Osteoblast (primary cell): ENCODE data around the gene ATP10A. TPM values are rescaled to one million over a fixed set of nuclear protein-coding genes. Genes with fewer than 3 reads are reported as not detected.
A peak's percentile ranks its signal among the peaks of the same experiment; 100 is the strongest.

ENCODE experiments used
- DNase-seq: peaks from one replicate; pipeline ENCODE4 v3.0.0; 2011; ENCODE audit warnings: low spot score, mixed read lengths; ENCODE audit not compliant: insufficient read length; ENCODE audit errors: missing footprints
- H2AFZ ChIP-seq: 2 replicates; pipeline ENCODE4 v1.6.0; 2011; ENCODE audit warnings: mild to moderate bottlenecking, low read length
- H3K27ac ChIP-seq: 2 replicates; pipeline ENCODE4 v1.5.1; 2011; ENCODE audit warnings: mild to moderate bottlenecking, low read depth, low read length, moderate library complexity
- H3K27me3 ChIP-seq: 2 replicates; pipeline ENCODE4 v1.6.0; 2012; ENCODE audit warnings: mild to moderate bottlenecking, control low read depth, inconsistent platforms, low read length, moderate library complexity; ENCODE audit not compliant: insufficient read depth
- H3K36me3 ChIP-seq: 2 replicates; pipeline ENCODE4 v1.5.1; 2011; ENCODE audit warnings: mild to moderate bottlenecking, low read length, control low read depth, moderate library complexity; ENCODE audit not compliant: insufficient read depth
- H3K4me1 ChIP-seq: 2 replicates; pipeline ENCODE4 v1.5.1; 2011; ENCODE audit warnings: mild to moderate bottlenecking, low read length, control low read depth, moderate library complexity; ENCODE audit not compliant: insufficient read depth
- H3K4me2 ChIP-seq: 2 replicates; pipeline ENCODE4 v1.6.0; 2011; ENCODE audit warnings: mild to moderate bottlenecking, low read length; ENCODE audit not compliant: insufficient read depth
- H3K4me3 ChIP-seq: fragments of 200-600 bp; sonication (generic); 3 replicates; pipeline ENCODE4 v1.5.1; 2012; ENCODE audit warnings: mild to moderate bottlenecking, low read length, inconsistent platforms; ENCODE audit not compliant: insufficient read depth
- H3K79me2 ChIP-seq: 2 replicates; pipeline ENCODE4 v1.6.0; 2012; ENCODE audit warnings: mild to moderate bottlenecking, low read length, control low read depth, inconsistent platforms; ENCODE audit not compliant: insufficient read depth
- H3K9me3 ChIP-seq: 2 replicates; pipeline ENCODE4 v1.5.1; 2011; ENCODE audit warnings: low read depth, low read length, control low read depth
- H4K20me1 ChIP-seq: 2 replicates; pipeline ENCODE4 v1.6.0; 2012; ENCODE audit warnings: mild to moderate bottlenecking, low read length, control low read depth; ENCODE audit not compliant: insufficient read depth
- total RNA-seq: library from RNA; depleted of rRNA; stranded (reverse); fragments of >200 nt; gene quantifications from 2 replicates; pipeline ENCODE4 v1.2.3, GENCODE V29; 2012
- TF ChIP-seq, protein P1 (sequence below): IDR thresholded peaks from 2 replicates; pipeline ENCODE4 v1.5.1; 2011; ENCODE audit warnings: mild to moderate bottlenecking, low read depth, low read length, moderate library complexity; ENCODE audit errors: extremely low read depth

The ATP10A gene
- total RNA-seq, 1 donor, result 32.9 TPM

DNA sequence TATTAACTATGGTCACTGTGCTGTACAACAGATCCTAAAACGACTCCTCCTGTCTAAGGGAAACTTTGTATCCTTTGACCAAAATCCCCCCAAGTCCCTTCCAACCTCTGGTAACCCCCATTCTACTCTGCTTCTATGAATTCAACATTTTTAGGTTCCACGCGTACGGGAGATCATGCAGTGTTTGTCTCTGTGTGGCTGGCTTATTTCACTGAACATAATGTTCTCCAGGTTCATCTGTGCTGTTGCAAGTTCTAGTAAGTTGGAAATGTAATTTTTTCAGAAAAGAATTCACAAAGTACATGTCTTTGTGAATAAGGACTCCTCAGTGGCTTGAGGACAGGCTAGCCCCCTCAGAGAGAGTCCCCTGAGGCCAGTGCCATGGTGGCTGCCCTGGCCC is 66.1 kb downstream of the ATP10A start:
- no peak for DNase-seq
- Histone ChIP-seq H3K27me3 (no peaks in the 10 kb centered on the region), H3K27ac (no peak overlapping the region), H3K4me3 (no peak overlapping the region), H3K4me1 (peaks cover 16% of the 10 kb centered on the region), H3K4me2 (no peak overlapping the region), H3K9me3 (no peaks in the 10 kb centered on the region), H4K20me1 (no peaks in the 10 kb centered on the region), H2AFZ (no peak overlapping the region), H3K79me2 (peaks cover 88% of the 10 kb centered on the region), H3K36me3 (no peaks in the 10 kb centered on the region)
- TF ChIP-seq, protein P1, sequence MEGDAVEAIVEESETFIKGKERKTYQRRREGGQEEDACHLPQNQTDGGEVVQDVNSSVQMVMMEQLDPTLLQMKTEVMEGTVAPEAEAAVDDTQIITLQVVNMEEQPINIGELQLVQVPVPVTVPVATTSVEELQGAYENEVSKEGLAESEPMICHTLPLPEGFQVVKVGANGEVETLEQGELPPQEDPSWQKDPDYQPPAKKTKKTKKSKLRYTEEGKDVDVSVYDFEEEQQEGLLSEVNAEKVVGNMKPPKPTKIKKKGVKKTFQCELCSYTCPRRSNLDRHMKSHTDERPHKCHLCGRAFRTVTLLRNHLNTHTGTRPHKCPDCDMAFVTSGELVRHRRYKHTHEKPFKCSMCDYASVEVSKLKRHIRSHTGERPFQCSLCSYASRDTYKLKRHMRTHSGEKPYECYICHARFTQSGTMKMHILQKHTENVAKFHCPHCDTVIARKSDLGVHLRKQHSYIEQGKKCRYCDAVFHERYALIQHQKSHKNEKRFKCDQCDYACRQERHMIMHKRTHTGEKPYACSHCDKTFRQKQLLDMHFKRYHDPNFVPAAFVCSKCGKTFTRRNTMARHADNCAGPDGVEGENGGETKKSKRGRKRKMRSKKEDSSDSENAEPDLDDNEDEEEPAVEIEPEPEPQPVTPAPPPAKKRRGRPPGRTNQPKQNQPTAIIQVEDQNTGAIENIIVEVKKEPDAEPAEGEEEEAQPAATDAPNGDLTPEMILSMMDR, result no peak

GRCh38 chr15:25796395-25796794 is 66.7 kb downstream of the ATP10A start:
- Histone ChIP-seq H3K27me3 (no peaks in the 10 kb centered on the region), H2AFZ (no peak overlapping the region), H3K9me3 (no peaks in the 10 kb centered on the region), H3K4me3 (no peak overlapping the region), H4K20me1 (no peaks in the 10 kb centered on the region), H3K4me2 (no peak overlapping the region), H3K4me1 (peaks cover 17% of the 10 kb centered on the region), H3K27ac (no peak overlapping the region), H3K36me3 (no peaks in the 10 kb centered on the region), H3K79me2 (peaks cover 88% of the 10 kb centered on the region)
- peak; percentile 22 for DNase-seq
- TF ChIP-seq, protein P1, result no peak

DNA sequence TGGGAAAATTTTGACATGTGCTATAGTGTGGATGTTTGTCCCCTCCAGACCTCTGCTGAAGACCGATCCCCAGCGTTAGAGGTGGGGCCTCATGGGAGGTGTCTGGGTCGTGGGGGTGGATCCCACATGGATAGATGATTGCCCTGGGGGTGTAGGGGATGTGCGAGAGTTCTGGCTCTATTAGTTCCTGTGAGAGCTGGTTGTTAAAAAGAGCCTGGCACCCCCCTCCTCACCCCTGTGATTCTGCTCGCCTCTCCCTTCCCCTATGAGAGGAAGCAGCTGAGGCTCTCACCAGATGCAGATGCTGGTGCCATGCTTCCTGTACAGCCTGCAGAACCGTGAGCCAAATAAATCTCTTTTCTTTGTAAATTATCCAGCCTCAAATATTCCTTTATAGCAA is 67.4 kb downstream of the ATP10A start:
- DNase-seq, result no peak
- H3K4me2 ChIP-seq, result no peak overlapping the region
- H3K27ac ChIP-seq, result no peak overlapping the region
- TF ChIP-seq, protein P1, result no peak
- peaks cover 24% of the 10 kb centered on the region for H3K4me1 ChIP-seq
- peaks cover 83% of the 10 kb centered on the region for H3K79me2 ChIP-seq
- no peak overlapping the region for H2AFZ ChIP-seq
- H3K9me3 ChIP-seq, result no peaks in the 10 kb centered on the region
- no peaks in the 10 kb centered on the region for H3K36me3 ChIP-seq
- no peak overlapping the region for H3K4me3 ChIP-seq
- H3K27me3 ChIP-seq, result no peaks in the 10 kb centered on the region
- no peaks in the 10 kb centered on the region for H4K20me1 ChIP-seq

DNA sequence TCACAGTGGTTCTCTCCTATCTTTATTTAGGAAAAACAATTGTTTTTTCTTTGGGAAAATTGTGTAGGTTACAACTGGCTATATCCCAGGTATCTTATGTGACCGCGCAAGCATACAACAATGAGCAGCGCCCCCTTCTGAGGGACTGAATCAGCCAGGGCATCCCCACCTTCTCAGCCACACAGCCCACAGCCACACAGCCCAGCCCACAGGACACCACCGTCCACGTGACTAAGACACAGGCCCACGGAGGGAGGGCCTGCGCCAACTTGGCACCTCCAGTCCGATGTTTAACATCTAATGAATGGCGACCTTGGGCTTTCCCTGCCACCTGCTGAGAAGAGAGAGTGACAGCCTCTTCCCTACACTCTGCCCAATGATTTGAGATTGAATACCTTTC is 68.1 kb downstream of the ATP10A start:
- Histone ChIP-seq H3K4me1 (peaks cover 31% of the 10 kb centered on the region), H3K27ac (no peak overlapping the region), H3K79me2 (peaks cover 76% of the 10 kb centered on the region), H3K36me3 (no peaks in the 10 kb centered on the region), H3K4me2 (no peak overlapping the region), H4K20me1 (no peaks in the 10 kb centered on the region), H2AFZ (no peak overlapping the region), H3K4me3 (no peak overlapping the region), H3K27me3 (no peaks in the 10 kb centered on the region), H3K9me3 (no peaks in the 10 kb centered on the region)
- DNase-seq, result peak; percentile 9
- TF ChIP-seq, protein P1, result no peak
